ENCODE results near the gene CFAP61.

Gene CFAP61

DNA sequence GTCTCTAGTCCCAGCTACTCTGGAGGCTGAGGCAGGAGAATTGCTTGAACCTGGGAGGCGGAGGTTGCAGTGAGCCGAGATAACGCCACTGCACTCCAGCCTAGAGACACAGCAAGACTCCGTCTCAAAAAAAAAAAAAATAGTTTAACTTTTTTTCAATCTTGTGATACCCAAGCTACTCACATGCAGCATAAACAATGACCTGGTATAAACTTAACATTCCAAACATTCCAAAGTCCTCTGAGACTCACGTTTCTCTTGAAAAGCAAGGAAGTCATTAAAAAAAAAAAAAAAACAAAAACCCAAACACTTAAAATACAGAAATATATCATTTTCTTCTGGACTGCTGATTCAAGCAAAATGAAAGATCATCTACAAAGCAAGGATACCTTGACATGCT is 14.4 kb upstream of the CFAP61 start:
- no peak for DNase-seq

DNA sequence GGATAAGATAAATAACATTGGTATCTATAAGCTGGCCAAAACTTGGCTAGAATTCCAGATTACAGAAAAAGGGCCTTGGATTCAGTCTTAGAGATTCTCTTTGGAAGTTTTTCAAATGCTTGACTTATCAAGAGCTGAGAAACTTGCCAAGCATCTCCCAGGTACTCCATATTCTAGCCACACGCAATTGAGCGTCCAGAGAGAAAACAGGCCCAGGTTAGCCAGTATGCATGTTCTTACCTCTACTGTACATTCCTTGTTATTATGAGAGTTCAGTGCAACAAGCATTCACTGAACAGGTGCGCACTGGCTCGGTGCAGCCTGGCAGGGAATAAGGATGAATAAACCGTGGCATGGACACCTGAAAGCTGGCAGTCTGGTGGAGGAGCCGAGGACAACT is 13.7 kb upstream of the CFAP61 start:
- DNase-seq, result no peak

DNA sequence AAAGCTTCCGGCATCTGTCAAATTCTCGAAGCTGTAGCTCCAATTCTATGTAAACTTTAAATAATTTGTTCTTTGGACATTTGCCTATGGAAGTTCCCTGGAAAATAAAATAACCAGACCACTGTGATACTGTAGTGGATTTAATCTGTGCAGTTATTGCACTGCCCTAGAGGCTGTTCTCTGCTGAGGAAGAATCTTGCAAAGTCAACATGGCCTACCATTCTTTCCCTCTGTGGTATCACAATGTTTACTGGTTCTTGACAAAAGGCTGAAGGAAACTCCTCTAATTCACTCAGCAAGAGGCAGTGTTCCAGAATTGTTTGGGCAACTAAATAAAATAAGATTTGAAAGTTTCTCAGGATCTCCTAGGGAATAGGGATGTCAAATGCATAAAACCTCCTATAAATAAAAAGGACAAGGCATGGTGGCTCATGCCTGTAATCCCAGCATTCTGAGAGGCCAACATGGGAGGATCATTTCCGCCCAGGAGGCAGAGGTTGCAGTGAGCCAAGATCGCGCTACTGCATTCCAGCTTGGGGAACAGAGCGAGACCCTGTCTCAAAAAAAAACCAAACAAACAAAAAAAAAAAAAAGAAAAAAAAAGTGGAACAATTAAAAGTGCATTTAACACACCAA is 12.5 kb upstream of the CFAP61 start:
- DNase-seq, result no peak

DNA sequence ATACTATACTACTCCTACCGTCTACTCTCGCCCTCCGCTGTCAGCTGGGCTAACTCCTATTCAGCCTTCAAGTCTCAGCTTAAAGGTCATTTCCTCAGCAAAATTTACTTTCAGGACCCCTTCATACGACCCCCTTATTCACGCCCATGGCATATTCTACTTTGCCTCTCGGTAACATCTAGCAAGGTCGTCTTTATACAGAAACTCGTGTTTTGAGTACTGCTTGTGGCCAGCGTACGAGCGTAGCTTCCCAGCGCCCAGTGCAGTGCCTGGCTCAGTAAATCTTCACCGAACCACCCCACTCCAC is 612 bp upstream of the CFAP61 start:
- DNase-seq, result no peak

DNA sequence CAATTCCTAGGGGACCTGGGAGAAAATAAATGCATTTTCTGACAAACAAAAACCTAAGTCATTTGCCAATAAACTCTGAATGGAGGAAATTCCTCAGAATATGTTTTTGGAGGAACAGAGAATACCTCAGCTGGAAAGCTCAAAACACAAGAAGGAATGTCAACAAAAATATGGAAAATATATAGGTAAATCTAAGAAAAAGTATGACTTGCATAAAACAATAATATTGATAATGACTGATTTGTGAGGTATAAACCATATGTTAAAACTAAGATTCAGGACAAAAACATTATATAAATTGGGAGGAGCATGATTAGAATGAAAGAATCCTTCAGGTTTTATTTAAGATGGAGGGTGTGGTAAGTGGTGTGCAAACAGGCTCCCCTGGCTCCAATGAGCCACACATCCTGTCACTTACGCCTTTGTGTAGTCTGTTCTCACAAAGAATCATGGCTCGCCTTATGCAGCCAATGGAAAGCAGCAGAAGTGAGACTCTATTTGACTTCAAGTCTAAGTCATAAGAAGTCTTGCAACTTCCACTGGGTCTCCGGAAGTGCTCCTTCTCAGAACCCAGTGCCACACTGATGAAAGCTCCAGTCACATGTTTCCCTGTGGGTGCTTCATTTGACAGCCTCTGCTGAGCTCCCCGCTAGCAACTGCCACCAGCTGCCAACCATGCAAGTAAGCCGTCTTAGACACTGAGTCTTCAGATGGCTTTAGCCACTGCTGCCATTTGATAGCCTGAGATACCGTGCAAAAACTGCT is 8.1 kb downstream of the CFAP61 start:
- DNase-seq, result no peak

DNA sequence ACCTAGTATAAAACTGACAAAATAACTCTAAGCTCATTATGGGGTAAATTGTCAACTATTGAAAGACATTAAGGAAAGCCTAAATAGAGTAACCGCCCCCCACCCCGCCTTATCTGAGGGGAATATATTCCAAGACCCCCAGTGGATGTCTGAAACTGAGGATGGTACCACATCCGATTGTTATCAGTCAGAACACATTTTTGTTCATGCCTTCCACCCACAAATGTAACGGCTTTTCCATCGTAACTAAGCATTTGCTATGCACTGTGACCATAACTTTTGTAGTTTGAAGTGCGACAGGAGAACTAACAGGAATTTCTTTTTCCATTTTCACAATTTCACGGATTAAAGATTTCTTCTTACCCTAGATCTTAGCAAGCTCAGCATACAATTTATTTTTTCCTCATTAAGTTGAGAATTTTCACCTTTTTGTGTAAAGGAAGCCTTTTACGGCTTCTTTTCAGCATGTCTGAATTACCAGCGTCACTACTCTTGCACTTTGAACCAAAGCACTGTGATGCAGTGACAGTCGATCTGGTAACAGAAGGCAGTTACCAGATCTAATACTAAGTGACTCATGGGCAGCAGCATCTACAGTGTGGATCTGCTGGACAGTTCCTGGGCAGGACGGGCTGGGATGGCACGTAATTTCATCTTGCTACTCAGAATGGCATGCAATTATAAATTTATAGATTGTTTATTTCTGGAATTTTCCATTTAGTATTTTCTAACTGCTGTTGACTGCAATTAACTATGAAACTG is 11.8 kb downstream of the CFAP61 start:
- DNase-seq, result no peak

DNA sequence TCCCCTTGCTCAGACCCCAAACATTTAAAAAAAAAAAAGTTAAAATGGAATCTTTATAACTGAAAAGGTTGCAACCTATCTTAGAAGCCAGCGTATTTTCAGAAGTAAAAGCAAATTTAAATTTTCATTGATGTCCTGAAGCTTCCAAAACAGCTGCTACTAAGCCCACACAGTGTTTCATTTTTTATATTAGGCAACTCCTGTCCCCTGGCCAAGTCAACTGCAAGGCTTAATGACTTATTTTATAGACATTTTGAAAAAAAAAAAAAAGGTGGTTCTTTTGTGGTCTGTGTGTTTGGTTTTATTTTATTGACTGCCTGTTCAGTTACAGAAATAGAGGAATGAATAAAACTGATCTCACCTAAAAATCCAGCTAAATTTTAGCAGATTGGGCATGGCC is 13.0 kb downstream of the CFAP61 start:
- no peak for DNase-seq

DNA sequence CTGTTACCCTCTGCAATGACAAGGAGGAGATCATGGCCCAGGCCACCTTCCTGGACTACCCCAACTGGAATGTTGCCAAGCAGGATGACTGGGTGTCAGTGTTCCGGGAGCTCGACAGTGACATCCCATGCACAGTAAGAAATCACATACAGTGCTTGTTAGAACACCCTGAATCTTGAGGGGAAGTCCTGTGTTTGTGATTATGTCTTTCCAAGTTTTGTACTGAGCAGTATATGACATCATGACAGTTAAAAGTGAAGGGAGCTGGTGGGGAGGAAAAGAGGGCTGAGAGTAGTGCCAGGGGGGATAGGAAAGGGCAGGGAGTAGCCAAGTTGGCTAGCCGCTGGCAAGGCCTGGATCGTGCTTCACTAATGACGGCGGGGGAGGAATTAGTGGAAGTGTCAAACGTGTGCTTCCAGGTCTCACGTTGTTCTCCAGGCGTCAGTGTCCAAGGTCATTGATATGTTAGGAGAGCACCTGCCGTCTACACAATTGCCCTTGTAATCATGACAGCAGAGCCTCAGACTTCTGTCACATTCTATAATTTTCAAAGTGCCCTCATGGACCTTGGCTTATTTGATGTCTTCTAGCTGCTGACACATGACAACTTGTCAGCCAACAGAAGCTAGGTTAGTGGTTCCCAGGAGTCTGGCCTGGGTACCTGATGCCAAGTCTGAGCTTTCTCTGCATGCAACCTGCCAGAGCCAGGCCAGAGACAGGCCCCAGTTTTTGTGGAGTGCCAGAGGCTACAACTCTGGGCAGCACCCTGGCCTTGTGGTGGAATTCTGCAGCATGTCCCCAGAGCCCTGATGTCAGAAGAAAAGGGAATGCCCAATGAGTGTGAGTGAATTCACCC is 18.8 kb downstream of the CFAP61 start:
- no peak for DNase-seq

DNA sequence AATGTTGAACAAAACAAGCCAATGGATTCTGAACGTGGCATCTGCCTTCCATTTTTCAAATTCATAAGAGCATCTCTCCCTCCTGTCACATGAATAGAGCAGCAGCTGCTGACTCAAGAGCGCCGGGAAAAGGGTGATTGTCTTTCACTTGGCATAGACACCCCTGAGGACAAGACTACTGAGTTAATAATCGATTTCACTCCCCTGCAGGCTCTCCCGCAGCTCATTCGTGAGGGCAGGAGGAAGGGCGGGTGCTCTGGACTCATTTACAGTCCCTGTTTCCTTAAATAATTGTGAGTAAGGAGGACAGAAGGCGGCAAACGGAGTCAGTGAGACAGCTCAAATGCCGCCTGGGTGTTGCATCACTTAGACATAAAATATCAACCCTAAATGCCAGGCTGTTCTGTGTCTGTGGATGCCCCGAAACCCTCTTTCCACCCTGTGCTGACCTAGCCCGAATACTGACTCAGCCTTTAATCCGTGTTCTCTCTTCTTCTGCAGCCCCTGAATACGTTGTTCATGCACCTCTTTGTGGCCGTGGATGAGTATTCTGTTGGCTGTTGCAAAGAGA is 21.6 kb downstream of the CFAP61 start:
- no peak for DNase-seq

DNA sequence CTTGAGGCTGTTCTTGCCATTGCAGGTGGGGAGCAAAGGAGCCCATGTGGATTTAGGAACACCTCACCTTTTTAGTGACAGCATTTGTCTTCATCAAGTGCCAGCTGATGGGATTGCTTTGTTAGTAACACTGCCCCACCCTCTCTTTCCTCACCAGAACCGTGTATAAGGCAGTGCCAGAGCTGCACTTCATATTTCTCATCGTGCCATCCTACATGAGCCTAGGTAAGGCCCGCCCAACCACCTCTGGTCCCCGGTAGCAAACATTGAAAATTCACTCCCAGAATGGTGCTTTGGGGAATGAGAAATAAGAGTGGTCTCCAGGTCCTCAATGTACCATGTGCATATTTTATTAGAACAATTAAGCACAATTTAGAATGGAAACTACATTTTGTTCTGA is 22.7 kb downstream of the CFAP61 start:
- DNase-seq, result no peak

DNA sequence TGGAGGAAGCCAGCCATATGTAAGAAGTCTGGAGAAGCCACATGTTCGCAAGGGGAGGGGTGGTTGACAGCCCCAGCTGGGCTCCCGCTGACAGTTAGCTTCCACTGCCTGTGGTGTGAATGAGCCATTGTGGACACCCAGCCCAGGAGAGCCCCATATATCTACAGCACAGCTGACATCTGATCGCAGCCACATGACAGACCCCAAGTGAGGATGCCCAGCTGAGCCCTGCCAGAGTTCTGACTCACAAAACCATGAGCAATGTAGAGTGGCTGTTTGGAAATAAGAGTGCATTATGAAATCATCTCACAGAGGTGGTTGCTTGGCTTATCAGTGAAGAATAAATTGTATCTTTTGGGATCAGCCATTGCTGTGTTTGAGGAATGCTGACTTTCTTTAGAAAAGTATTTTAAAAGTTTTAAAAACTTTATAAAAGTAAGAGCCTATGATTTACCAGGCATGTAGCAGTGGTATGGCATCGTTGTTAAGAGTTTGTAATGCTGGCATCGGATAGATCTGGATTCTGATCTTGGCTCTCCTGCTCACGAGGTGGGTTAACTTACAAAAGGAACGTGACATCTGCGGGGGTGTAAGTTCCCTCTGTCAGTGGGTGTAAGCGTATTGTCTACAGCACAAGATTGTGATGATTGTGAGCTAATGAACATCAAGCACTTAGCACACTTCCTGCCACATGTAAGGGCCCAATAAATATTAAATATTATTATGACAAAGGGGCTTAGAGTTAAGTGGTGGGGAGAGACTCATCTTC is 24.1 kb downstream of the CFAP61 start:
- no peak for DNase-seq

DNA sequence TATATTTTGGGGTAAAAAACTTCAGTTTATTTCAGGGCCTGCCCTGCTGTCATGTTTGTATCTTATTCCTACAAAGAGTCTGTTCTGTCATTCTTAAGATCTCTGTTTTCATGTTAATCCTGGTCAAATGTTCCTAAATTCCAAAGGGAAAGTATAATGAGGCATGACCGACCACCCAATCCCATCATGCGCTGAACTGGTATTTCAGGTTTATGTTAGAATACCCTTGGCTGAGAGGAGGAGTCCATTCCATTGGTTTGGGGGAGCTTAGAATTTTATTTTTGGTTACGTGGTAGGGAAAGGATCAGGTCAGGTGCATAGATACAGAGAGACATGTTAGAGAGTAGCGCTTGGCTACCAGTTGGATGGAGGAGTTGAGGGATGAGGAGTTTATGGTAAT is 25.7 kb downstream of the CFAP61 start:
- no peak for DNase-seq

DNA sequence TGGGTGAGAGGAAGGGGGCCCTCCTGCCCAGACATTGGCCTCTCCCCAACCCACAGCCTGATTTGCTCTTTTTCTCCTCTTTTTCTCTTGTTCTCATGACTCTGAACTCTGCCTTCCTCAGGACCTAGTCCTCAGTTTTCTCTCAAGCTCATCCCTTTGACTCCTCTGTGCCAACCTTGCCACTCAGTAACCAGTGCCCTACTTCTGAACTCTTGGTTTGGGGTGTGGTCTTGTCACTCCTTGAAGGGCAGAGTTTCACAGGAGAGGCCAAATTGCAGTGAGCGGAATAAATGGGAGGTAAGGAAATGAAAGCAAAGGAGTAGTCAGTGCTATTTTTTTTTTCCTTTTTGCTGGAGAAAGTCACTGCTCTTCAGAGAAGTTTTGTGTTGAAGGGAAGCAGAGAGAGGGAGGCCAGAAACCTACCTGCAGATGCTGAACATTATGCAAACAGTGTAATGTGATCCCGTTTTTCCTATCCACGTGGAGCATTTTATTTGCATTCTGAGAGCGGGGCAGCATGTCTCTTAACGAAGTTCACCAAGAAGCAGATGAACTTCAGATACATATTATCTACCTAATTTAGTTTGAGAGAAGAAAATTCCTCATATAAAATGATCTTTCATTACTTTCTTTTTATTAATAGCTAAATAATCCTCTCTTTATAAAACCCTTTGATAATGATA is 26.9 kb downstream of the CFAP61 start:
- DNase-seq, result peak; percentile 56

DNA sequence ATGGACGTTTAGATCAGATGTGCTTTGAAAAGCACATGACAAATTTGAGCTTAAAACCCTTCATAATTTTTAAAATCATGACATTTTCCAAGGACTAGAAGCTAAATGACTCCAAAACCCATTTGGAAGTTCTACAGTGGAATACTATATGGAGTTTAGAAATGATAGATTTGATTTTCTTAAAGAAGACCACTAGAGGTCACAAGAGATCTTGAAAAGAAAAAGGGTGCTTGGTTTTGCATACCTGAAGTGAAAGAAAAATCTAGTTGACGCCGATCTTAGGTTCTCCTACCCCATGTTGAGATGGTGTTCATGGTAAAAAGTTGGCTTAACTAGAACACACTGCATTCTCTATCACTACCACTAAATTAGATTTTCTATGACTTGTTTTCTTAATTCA is 31.5 kb downstream of the CFAP61 start:
- peak; percentile 53 for DNase-seq

DNA sequence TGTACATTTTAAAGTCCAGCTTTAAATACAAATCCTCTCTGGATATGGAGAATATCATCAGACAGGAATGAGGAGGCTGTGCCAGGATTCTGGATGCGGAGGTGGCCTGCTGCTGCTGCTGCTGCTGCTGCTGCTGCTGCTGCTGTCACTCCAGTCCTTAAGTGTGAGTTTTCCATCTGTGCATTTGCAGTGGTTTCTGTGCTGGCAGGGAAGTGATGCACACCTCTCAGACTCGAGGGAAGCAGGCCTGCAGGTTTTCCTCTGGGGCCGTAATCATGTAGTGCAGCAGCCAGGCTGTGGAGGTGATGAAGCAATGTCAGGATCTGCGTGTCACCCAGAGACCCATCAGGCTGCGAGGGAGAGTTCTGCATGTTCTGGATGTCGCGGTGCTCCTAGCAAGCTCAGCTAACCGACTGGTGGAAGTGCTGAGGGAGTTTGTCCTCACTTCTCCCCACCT is 32.0 kb downstream of the CFAP61 start:
- DNase-seq, result no peak

DNA sequence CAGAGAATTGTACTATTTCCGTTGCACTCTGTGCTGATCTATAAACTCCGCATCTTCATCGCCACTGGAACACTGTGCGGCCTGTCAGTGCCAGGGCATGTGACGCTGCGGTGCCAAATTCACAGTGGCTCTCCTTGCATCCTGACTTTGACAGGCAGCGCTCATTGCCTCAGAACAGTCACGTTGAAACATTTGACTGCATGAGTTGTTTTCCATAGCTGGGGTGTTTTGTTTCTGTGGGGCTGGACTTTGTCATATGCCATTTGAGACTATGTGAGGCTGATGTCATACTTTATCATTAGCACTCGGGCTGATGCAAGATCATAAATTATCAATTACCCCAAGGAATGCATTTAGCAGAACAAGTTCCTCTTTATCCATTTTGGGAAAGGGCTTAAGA is 32.7 kb downstream of the CFAP61 start:
- DNase-seq, result no peak

DNA sequence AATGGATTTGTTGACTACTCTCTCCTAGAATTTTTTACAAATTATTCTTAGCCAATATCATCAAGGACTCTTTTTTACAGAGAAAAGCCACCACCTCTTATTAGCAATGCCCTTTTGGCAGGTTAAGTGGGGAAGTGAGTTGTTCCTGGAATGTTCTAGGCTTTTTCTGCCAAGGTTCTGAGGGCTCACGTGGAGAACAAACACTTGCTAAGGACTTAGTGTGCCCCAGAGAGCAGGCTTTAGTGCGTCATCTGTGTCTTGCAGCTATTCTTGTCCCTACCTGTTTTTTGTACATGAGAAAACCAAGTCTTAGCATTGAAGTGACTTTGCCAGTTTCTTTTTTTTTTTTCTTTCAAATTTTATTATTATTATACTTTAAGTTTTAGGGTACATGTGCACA is 33.5 kb downstream of the CFAP61 start:
- DNase-seq, result no peak

DNA sequence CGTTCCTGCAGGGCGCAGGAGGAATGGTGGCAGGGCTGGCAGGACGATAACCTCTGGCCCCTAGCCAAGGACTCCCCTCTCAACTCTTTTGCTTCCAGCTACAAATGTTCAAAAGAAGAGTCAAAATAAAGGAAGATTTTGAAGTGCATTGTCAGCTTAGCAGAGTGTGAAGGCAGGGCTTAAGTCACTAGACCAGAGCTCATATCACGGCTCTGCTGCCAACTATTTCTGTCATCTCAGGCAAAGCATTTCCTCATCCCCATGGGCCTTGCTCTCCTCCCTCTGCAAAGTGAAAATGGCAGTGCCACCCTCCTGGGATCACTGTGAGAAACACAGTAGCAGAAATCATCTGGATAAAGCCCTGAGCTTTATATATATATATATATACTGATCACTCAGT is 36.7 kb downstream of the CFAP61 start:
- DNase-seq, result no peak

DNA sequence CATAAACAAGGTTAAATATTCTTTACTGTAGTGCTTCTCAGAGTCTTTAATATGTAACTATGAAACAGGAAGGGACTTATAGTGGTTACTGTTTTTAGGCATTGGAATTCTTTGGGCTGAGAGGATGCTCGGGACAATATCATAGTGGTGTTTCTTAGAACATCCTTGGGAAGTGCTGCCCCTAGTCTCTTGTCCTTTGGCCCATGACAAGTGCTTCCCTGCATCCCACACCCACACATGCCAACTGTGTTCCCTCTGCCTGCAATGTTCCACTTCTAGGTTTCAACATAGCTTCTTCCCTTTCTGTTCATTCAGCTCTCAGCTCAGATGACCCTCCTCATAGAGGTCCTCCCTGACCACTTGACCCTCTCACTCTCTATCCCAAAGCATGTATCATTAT is 37.6 kb downstream of the CFAP61 start:
- DNase-seq, result no peak

DNA sequence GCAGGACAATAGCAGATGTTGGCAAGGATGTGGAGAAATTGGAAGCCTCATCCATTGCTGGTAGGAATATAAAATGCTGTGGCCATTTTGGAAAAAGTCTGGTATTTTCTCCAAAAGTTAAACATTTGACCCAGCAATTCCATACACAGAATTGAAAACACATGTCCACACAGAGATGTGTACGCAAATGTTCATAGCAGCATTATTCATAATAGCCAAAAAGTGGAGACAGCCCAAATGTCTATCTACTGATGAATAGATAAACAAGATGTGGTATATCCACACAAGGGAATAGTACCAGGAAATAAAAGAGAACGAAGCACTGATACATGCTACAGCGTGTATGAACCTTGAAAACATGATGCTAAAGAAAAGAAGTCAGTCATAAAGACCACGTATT is 40.5 kb downstream of the CFAP61 start:
- DNase-seq, result no peak

DNA sequence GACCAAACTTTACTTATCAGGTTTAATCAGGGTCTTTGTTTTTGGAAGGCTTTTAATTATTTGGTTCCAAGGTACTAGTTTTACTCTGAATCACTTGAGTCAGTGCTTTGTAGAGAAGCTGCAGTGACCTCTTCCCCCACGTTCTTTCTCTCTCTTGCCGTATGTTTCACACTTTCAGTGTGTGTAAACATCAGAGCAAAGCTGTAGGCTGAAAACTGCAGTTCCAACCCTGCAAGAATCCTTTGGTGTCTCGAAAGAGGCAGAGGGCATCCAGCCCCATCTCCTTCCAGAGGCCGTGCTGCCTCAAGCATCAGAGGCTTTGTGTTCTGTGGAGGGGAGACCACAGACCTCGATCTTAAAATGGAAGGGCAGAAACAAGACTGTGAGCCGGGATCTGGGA is 42.1 kb downstream of the CFAP61 start:
- no peak for DNase-seq
